ENCODE measurements around the gene PRICKLE2.

PRICKLE2 gene

DNA sequence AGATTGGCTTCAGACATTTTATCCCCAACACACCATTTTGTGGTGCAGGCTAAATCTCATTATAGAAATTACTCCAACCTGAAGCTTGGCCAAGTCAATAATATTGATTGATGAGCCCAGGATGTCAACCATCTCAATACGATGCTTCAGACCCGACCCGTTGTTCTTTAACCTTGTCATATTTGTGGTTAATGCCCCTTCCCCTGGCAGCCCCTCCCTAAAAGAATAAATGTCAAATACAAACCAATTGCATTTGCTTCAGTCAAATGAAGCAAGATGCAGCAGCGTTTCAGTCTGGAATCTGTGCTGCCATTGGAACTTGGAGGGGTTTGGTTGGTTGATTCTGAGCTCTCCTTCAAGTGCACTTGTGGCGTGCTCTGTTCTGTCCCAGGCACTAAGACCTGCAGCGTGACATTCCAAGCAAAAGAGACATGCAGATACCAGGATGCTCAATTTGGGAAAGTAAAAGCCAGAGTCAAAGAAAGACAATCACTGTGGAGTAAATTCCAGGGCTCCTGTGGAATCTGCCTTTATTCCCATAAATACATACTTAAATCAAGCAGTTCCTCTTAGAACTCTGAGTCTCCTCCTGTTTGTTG, 178.2 kb downstream of the PRICKLE2 start:
- no peak for TF ChIP-seq TAF1 (IDR thresholded peaks at IDR 0.05; ENCODE audit: low read depth, low read length)
- TF ChIP-seq POLR2AphosphoS5 (IDR thresholded peaks at IDR 0.05; ENCODE audit: low read depth, low read length), result no peak
- no peak for TF ChIP-seq SPI1 (IDR thresholded peaks at IDR 0.05; ENCODE audit: low read depth, low read length)
- TF ChIP-seq POU2F2 (IDR thresholded peaks at IDR 0.05; ENCODE audit: low read depth, low read length), result no peak
- TF ChIP-seq PAX5 (IDR thresholded peaks at IDR 0.05; ENCODE audit: insufficient read depth, low read length, severe bottlenecking), result no peak
- TF ChIP-seq POLR2A (IDR thresholded peaks at IDR 0.05; ENCODE audit: low read depth, low read length), result no peak
- DNase-seq (ENCODE audit: insufficient read length, low spot score), result no peak
- no peak for FAIRE-seq

DNA sequence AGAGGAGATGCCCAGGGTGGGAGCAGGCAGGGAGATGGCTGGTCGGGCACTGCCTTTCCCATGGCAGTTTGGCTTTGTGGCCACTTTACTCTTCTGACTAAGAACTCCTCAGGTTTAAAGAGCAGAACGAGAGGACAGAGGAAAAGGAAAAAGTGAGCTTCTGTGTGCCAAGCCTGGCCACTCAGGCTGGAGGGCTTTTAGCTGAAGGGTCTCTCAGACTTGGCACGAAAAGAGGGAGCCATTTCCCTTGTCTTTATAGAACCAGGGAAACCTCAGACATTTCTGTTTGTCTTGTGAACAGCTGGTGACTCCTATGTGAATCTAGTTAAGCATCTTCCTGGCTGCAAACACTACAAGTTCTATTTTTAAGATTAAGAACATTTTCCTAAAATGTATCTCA, 178.7 kb downstream of the PRICKLE2 start:
- FAIRE-seq (no peak), DNase-seq (ENCODE audit: insufficient read length, low spot score) (no peak)
- TF ChIP-seq SPI1 (IDR thresholded peaks at IDR 0.05; ENCODE audit: low read depth, low read length) (no peak), POU2F2 (IDR thresholded peaks at IDR 0.05; ENCODE audit: low read depth, low read length) (no peak), PAX5 (IDR thresholded peaks at IDR 0.05; ENCODE audit: insufficient read depth, low read length, severe bottlenecking) (no peak), POLR2A (IDR thresholded peaks at IDR 0.05; ENCODE audit: low read depth, low read length) (no peak), POLR2AphosphoS5 (IDR thresholded peaks at IDR 0.05; ENCODE audit: low read depth, low read length) (no peak), TAF1 (IDR thresholded peaks at IDR 0.05; ENCODE audit: low read depth, low read length) (no peak)

DNA sequence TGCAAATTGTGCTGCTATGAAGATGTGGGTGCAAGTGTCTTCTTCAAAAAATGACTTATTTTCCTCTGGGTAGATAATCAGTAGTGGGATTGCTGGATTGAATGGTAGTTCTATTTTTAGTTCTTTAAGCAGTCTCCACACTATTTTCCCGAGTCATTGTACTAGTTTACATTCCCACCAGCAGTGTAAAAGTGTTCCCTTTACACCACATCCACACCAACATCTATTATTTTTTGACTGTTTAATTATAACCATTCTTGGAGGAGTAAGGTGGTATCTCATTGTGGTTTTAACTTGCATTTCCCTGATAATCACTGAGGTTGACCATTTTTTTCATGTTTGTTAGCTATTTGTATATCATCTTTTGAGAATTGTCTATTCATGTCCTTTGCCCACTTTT, 182.3 kb downstream of the PRICKLE2 start:
- DNase-seq (ENCODE audit: insufficient read length, low spot score), result no peak
- FAIRE-seq, result no peak
- TF ChIP-seq SPI1 (IDR thresholded peaks at IDR 0.05; ENCODE audit: low read depth, low read length) (no peak), PAX5 (IDR thresholded peaks at IDR 0.05; ENCODE audit: insufficient read depth, low read length, severe bottlenecking) (no peak), TAF1 (IDR thresholded peaks at IDR 0.05; ENCODE audit: low read depth, low read length) (no peak), POLR2AphosphoS5 (IDR thresholded peaks at IDR 0.05; ENCODE audit: low read depth, low read length) (no peak), POU2F2 (IDR thresholded peaks at IDR 0.05; ENCODE audit: low read depth, low read length) (no peak), POLR2A (IDR thresholded peaks at IDR 0.05; ENCODE audit: low read depth, low read length) (no peak)

Data from GM12891 (cell line).